Liver (tissue), 3 donors: ENCODE results near the gene SCUBE3.

ENCODE experiments used
- ATF3 ChIP-seq: IDR thresholded peaks from 2 replicates; pipeline ENCODE4 v1.6.1; 2016; ENCODE audit warnings: antibody characterized with exemption
- CTCF ChIP-seq: fragments of 150-350 bp; IDR thresholded peaks from 2 replicates; pipeline ENCODE4 v1.5.1; 2017; ENCODE audit warnings: improper control_type of control experiment, low read depth, low read length; ENCODE audit not compliant: missing input control
- FOXA1 ChIP-seq: IDR thresholded peaks from 2 replicates; pipeline ENCODE4 v1.6.1; 2016; ENCODE audit warnings: antibody characterized with exemption
- JUND ChIP-seq, 2 donors: IDR thresholded peaks; 2 replicates each; pipeline ENCODE4 v1.6.1; 2016; ENCODE audit warnings: antibody characterized with exemption in 2 of 2
- MAX ChIP-seq: IDR thresholded peaks from 2 replicates; pipeline ENCODE4 v1.6.1; 2016; ENCODE audit warnings: antibody characterized with exemption
- RAD21 ChIP-seq, 2 donors: IDR thresholded peaks; 2 replicates each; pipeline ENCODE4 v1.6.1; 2016; ENCODE audit warnings: antibody characterized with exemption in 2 of 2, mild to moderate bottlenecking in 2 of 2
- REST ChIP-seq: IDR thresholded peaks from 2 replicates; pipeline ENCODE4 v1.6.1; 2016; ENCODE audit warnings: antibody characterized with exemption, mild to moderate bottlenecking
- SP1 ChIP-seq: IDR thresholded peaks from 2 replicates; pipeline ENCODE4 v1.6.1; 2018; ENCODE audit warnings: antibody characterized with exemption, mild to moderate bottlenecking
- TAF1 ChIP-seq: conservative IDR thresholded peaks from 2 replicates; pipeline ENCODE4 v1.6.1; 2016; ENCODE audit warnings: antibody characterized with exemption, mild to moderate bottlenecking
- YY1 ChIP-seq: IDR thresholded peaks from 2 replicates; pipeline ENCODE4 v1.6.1; 2016; ENCODE audit warnings: antibody characterized with exemption, mild to moderate bottlenecking
- ZBTB33 ChIP-seq: IDR thresholded peaks from 2 replicates; pipeline ENCODE4 v1.6.1; 2016; ENCODE audit warnings: antibody characterized with exemption
- donor health status: healthy.
- donor health status: healthy.

GRCh38 chr6:35300848-35301247 lies 87.1 kb downstream of the SCUBE3 start:
- TF ChIP-seq ZBTB33 = no peak
- TF ChIP-seq TAF1 = no peak
- TF ChIP-seq CTCF = no peak
- TF ChIP-seq YY1 = no peak
- TF ChIP-seq MAX = no peak
- TF ChIP-seq JUND (IDR thresholded peaks at IDR 0.05) = no peak
- no peak for TF ChIP-seq RAD21 (IDR thresholded peaks at IDR 0.05)
- no peak for TF ChIP-seq REST
- TF ChIP-seq FOXA1 = no peak
- TF ChIP-seq SP1 = no peak
- no peak for TF ChIP-seq ATF3
